GM23248 (cell line): ENCODE data around the gene OSBP2. TPM values are rescaled to one million over a fixed set of nuclear protein-coding genes. Genes with fewer than 3 reads are reported as not detected.
A peak's percentile ranks its signal among the peaks of the same experiment; 100 is the strongest.

Source experiments
- DNase-seq: peaks from one replicate; pipeline ENCODE4 v3.0.0-alpha.2; 2015
- H2AFZ ChIP-seq: fragments of 200-600 bp; sonication (generic); 2 replicates; pipeline ENCODE4 v1.6.1; 2016; ENCODE audit warnings: antibody characterized with exemption
- H3F3A ChIP-seq: fragments of 200-600 bp; sonication (generic); 2 replicates; pipeline ENCODE4 v1.6.1; 2016; ENCODE audit warnings: mild to moderate bottlenecking, antibody characterized with exemption, mixed run types; ENCODE audit not compliant: insufficient read depth
- H3K27ac ChIP-seq: fragments of 200-600 bp; sonication (generic); 2 replicates; pipeline ENCODE4 v1.5.1; 2016; ENCODE audit warnings: mild to moderate bottlenecking
- H3K27me3 ChIP-seq: fragments of 200-600 bp; sonication (generic); replicated peaks from 2 replicates; pipeline ENCODE4 v1.6.1; 2016; ENCODE audit warnings: mild to moderate bottlenecking; ENCODE audit not compliant: insufficient read depth
- H3K36me3 ChIP-seq: fragments of 200-600 bp; sonication (generic); 2 replicates; pipeline ENCODE4 v1.6.1; 2016; ENCODE audit warnings: low read depth, mild to moderate bottlenecking
- H3K4me1 ChIP-seq: fragments of 200-600 bp; sonication (generic); 2 replicates; pipeline ENCODE4 v1.6.1; 2016; ENCODE audit warnings: mild to moderate bottlenecking; ENCODE audit not compliant: insufficient read depth
- H3K4me2 ChIP-seq: fragments of 200-600 bp; sonication (generic); one replicate; pipeline ENCODE4 v1.6.1; 2016; ENCODE audit warnings: mild to moderate bottlenecking; ENCODE audit not compliant: unreplicated experiment
- H3K4me3 ChIP-seq: fragments of 200-600 bp; sonication (generic); 2 replicates; pipeline ENCODE4 v1.5.1; 2016; ENCODE audit warnings: mild to moderate bottlenecking
- H3K79me2 ChIP-seq: fragments of 200-600 bp; sonication (generic); 2 replicates; pipeline ENCODE4 v1.6.1; 2016; ENCODE audit warnings: mild to moderate bottlenecking; ENCODE audit not compliant: insufficient read depth
- H3K9ac ChIP-seq: fragments of 200-600 bp; sonication (generic); 2 replicates; pipeline ENCODE4 v1.6.1; 2016; ENCODE audit warnings: mild to moderate bottlenecking
- H3K9me2 ChIP-seq: fragments of 200-600 bp; sonication (generic); 2 replicates; pipeline ENCODE4 v1.6.1; 2016; ENCODE audit warnings: mixed run types, mild to moderate bottlenecking, moderate library complexity; ENCODE audit not compliant: insufficient read depth
- H3K9me3 ChIP-seq: fragments of 200-600 bp; sonication (generic); one replicate; pipeline ENCODE4 v1.6.1; 2017; ENCODE audit warnings: low read depth
- H4K20me1 ChIP-seq: fragments of 200-600 bp; sonication (generic); 2 replicates; pipeline ENCODE4 v1.6.0; 2016; ENCODE audit not compliant: insufficient read depth
- EZH2 ChIP-seq: fragments of 200-600 bp; sonication (generic); IDR thresholded peaks from 2 replicates; pipeline ENCODE4 v1.6.1; 2018; ENCODE audit warnings: antibody characterized with exemption, mild to moderate bottlenecking; ENCODE audit not compliant: insufficient read depth, poor library complexity, severe bottlenecking
- EZH2phosphoT487 ChIP-seq: fragments of 200-600 bp; sonication (generic); IDR thresholded peaks from 2 replicates; pipeline ENCODE4 v1.6.1; 2018; ENCODE audit warnings: antibody characterized with exemption, moderate library complexity, mild to moderate bottlenecking, low read depth; ENCODE audit not compliant: insufficient read depth
- WGBS, 2 experiments: methylation state at CpG; one replicate each; pipeline ENCODE4 v1.1.6; 2015 to 2017; ENCODE audit warnings: low lambda C conversion rate in 2 of 2, low coverage in 1 of 2; ENCODE audit errors: missing lambda C conversion rate in 2 of 2; 5-methylcytosine and 5-hydroxymethylcytosine counted together
- in situ Hi-C: fragments of 300-500 bp; cut with MboI; formaldehyde crosslinking; loops from 2 replicates; pipeline ENCODE4 v1.15.0; 2020
- polyA plus RNA-seq: library from polyadenylated mRNA; unstranded; fragments of >200 nt; fragmentation: Nextera tagmentation; extraction: Ambion mirVana; gene quantifications from 2 replicates; pipeline ENCODE4 v1.2.1, GENCODE V29; 2016
- total RNA-seq: library from RNA; depleted of rRNA; stranded (reverse); fragments of >200 nt; shearing (Covaris generic); gene quantifications from 2 replicates; pipeline ENCODE4 v1.2.3, GENCODE V29; 2014

Gene OSBP2
- total and polyA plus RNA-seq, 2 experiments from 2014 or later, result 1.1 to 1.3 TPM

GRCh38 chr22:30876221-30876751, 181.6 kb downstream of the OSBP2 start:
- Histone ChIP-seq H3K27me3 (no peaks in the 10 kb centered on the region), H3K27ac (no peak overlapping the region), H3K9me3 (no peaks in the 10 kb centered on the region), H4K20me1 (no peaks in the 10 kb centered on the region), H3K9me2 (no peaks in the 10 kb centered on the region), H3K79me2 (no peaks in the 10 kb centered on the region), H3F3A (no peaks in the 10 kb centered on the region), H3K9ac (no peak overlapping the region), H3K36me3 (no peaks in the 10 kb centered on the region), H3K4me2 (no peak overlapping the region), H3K4me3 (no peak overlapping the region), H3K4me1 (no peaks in the 10 kb centered on the region), H2AFZ (no peak overlapping the region)
- in situ Hi-C loops, result no loop called here
- DNase-seq, result no peak
- no peak for TF ChIP-seq EZH2
- TF ChIP-seq EZH2phosphoT487, result no peak
- WGBS, 2 experiments, result 79 to 80% methylated on average over 8 to 9 of the region's 9 CpGs

- TF ChIP-seq EZH2 (no peak), EZH2phosphoT487 (no peak)
- peak; percentile 16 for DNase-seq
- Histone ChIP-seq H3K36me3 (no peaks in the 10 kb centered on the region), H3K4me2 (no peak overlapping the region), H4K20me1 (no peaks in the 10 kb centered on the region), H3K9me2 (no peaks in the 10 kb centered on the region), H2AFZ (no peak overlapping the region), H3F3A (no peaks in the 10 kb centered on the region), H3K9me3 (no peaks in the 10 kb centered on the region), H3K4me3 (no peak overlapping the region), H3K4me1 (no peaks in the 10 kb centered on the region), H3K27ac (no peak overlapping the region), H3K27me3 (no peaks in the 10 kb centered on the region), H3K79me2 (no peaks in the 10 kb centered on the region), H3K9ac (no peak overlapping the region)
- 53 to 60% methylated on average over 9 of the region's 9 CpGs for WGBS, 2 experiments
- in situ Hi-C loops, result no loop called here
These were observed 182.4 kb downstream of the OSBP2 start for GRCh38 chr22:30876915-30877553.

GRCh38 chr22:30877662-30878515, 183.2 kb downstream of the OSBP2 start:
- no peak overlapping the region for H3K27ac ChIP-seq

GRCh38 chr22:30878516-30879414, 184.1 kb downstream of the OSBP2 start:
- no peak overlapping the region for H2AFZ ChIP-seq
- in situ Hi-C loops, result no loop called here
- DNase-seq, result no peak
- no peaks in the 10 kb centered on the region for H3K9me3 ChIP-seq
- H3K4me3 ChIP-seq, result no peak overlapping the region
- H3K27ac ChIP-seq, result no peak overlapping the region
- H3K79me2 ChIP-seq, result no peaks in the 10 kb centered on the region
- H3K4me2 ChIP-seq, result no peak overlapping the region
- no peaks in the 10 kb centered on the region for H3F3A ChIP-seq
- 70 to 77% methylated on average over 15 to 16 of the region's 16 CpGs for WGBS, 2 experiments
- no peaks in the 10 kb centered on the region for H3K9me2 ChIP-seq
- H3K9ac ChIP-seq, result no peak overlapping the region
- H3K27me3 ChIP-seq, result no peaks in the 10 kb centered on the region
- no peaks in the 10 kb centered on the region for H3K36me3 ChIP-seq
- TF ChIP-seq EZH2 (no peak), EZH2phosphoT487 (no peak)
- H4K20me1 ChIP-seq, result no peaks in the 10 kb centered on the region
- H3K4me1 ChIP-seq, result no peaks in the 10 kb centered on the region

More at GRCh38 chr22:30877662-30878515, 183.2 kb downstream of the OSBP2 start:
- H3F3A ChIP-seq, result no peaks in the 10 kb centered on the region
- DNase-seq, result peak; percentile 6
- WGBS, 2 experiments, result 75% methylated on average over 14 to 15 of the region's 15 CpGs
- no peaks in the 10 kb centered on the region for H3K79me2 ChIP-seq
- no peak overlapping the region for H3K9ac ChIP-seq
- H2AFZ ChIP-seq, result no peak overlapping the region
- in situ Hi-C loops, result no loop called here
- H3K27me3 ChIP-seq, result no peaks in the 10 kb centered on the region
- no peaks in the 10 kb centered on the region for H3K9me2 ChIP-seq
- no peak overlapping the region for H3K4me3 ChIP-seq
- no peaks in the 10 kb centered on the region for H3K9me3 ChIP-seq
- H3K36me3 ChIP-seq, result no peaks in the 10 kb centered on the region
- H4K20me1 ChIP-seq, result no peaks in the 10 kb centered on the region
- no peak overlapping the region for H3K4me2 ChIP-seq
- TF ChIP-seq EZH2phosphoT487 (no peak), EZH2 (no peak)
- H3K4me1 ChIP-seq, result no peaks in the 10 kb centered on the region
